Stimulated activated CD4-positive, alpha-beta T cell treated with anti-CD3 and anti-CD28 coated beads, Interleukin-1b, Interleukin-23, amount 100 ng/mL, for 48 hours (primary cell): Measurements from ENCODE around the gene BAZ1A.
"Not testable (repeated sequence)": the region's sequence is repeated elsewhere in the genome, so short reads cannot be mapped to it uniquely, and the experiment has no call there.

Experiments used
- DNase-seq: peaks from one replicate; pipeline ENCODE4 v3.0.0-alpha.2; 2020

Gene BAZ1A

GRCh38 chr14:34857689-34858449 is 17.3 kb downstream of the BAZ1A start:
- no peak for DNase-seq

- DNase-seq, result no peak
Measured at GRCh38 chr14:34853041-34853440, 22.1 kb downstream of the BAZ1A start.

GRCh38 chr14:34851395-34851794 is 23.8 kb downstream of the BAZ1A start:
- DNase-seq, result no peak

- DNase-seq, result no peak
Measured at GRCh38 chr14:34845869-34846268, 29.3 kb downstream of the BAZ1A start.

- peak; percentile 32 for DNase-seq
Measured at GRCh38 chr14:34843011-34843554, 32.1 kb downstream of the BAZ1A start.

- no peak for DNase-seq
Measured at GRCh38 chr14:34837801-34838322, 37.3 kb downstream of the BAZ1A start.

GRCh38 chr14:34835312-34835711 is 39.8 kb downstream of the BAZ1A start:
- no peak for DNase-seq

GRCh38 chr14:34833549-34834523 is 41.3 kb downstream of the BAZ1A start:
- no peak for DNase-seq

GRCh38 chr14:34826661-34827060 is 48.5 kb downstream of the BAZ1A start:
- no peak for DNase-seq

GRCh38 chr14:34824826-34825225 is 50.3 kb downstream of the BAZ1A start:
- no peak for DNase-seq

GRCh38 chr14:34824256-34824655 is 50.9 kb downstream of the BAZ1A start:
- DNase-seq, result no peak

GRCh38 chr14:34817768-34818167 is 57.4 kb downstream of the BAZ1A start:
- DNase-seq, result no peak

- no peak for DNase-seq
Measured at GRCh38 chr14:34810028-34810427, 65.1 kb downstream of the BAZ1A start.

GRCh38 chr14:34806257-34806656 is 68.9 kb downstream of the BAZ1A start:
- no peak for DNase-seq

- DNase-seq, result no peak
Measured at GRCh38 chr14:34804933-34805332, 70.2 kb downstream of the BAZ1A start.

GRCh38 chr14:34798861-34799260 is 76.3 kb downstream of the BAZ1A start:
- DNase-seq, result not testable (repeated sequence)

- no peak for DNase-seq
Measured at GRCh38 chr14:34797747-34798583, 77.2 kb downstream of the BAZ1A start.

GRCh38 chr14:34796902-34797301 is 78.3 kb downstream of the BAZ1A start:
- DNase-seq, result no peak

- no peak for DNase-seq
Measured at GRCh38 chr14:34794941-34795340, 80.2 kb downstream of the BAZ1A start.

GRCh38 chr14:34794217-34794616 is 80.9 kb downstream of the BAZ1A start:
- DNase-seq, result no peak

- DNase-seq, result no peak
Measured at GRCh38 chr14:34792598-34792997, 82.6 kb downstream of the BAZ1A start.
